Central memory CD4-positive, alpha-beta T cell (primary cell): ENCODE data around the gene LYSMD4.
"Not testable (repeated sequence)": the region's sequence is repeated elsewhere in the genome, so short reads cannot be mapped to it uniquely, and the experiment has no call there.

Experiments used
- DNase-seq: peaks from one replicate; pipeline ENCODE4 v3.0.0; 2022
- total RNA-seq, 3 experiments: gene quantifications; one replicate each; lab custom pipeline; 2026; lab: John Stamatoyannopoulos, UW

The LYSMD4 gene
- total RNA-seq, result 7.1 to 34.3 (median 27.0) reads per million in 3 experiments

DNA sequence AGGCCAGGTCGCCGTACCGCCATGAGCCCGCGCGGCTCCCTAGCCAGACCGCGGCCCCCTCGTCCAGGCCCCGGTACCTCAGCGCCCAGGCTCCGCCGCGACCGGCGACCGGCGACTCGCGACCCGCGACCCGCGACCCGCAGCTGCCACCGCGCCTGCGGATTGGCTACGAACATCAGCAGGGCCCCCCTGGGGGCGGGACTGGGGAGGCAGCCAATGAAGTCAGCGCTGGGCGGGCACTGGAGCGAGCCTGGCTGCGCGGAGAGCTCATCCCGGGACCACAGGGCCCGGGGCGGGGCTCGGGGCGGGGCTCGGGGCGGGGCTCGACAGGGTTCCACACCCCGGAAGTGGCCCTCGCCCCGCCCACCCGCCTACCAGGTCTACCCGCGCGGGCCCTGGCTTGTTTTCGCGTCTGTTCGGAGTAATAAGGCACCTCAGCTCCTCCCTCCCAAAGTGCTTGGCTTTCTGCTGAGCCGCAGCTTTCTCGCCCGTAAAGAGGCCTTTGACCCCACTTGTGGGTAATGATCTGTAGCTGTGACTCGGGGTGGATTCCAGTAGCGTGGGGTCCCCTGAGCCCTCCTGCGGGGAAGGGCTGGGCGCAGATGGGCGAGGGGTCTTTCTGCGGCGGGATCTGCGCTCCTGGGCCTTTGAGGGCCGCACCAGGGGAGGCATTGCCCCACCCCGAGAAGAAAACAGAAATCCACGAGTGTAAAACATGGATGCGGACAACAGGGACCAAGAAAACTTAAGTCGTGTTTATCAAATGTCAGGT lies at the start of gene LYSMD4:
LYSMD4 (minus strand) TSS at position 170 of the 772 bp plus-strand sequence. CDS start 1,438 bp downstream, outside the sequence.
- peak; percentile 95 for DNase-seq

DNA sequence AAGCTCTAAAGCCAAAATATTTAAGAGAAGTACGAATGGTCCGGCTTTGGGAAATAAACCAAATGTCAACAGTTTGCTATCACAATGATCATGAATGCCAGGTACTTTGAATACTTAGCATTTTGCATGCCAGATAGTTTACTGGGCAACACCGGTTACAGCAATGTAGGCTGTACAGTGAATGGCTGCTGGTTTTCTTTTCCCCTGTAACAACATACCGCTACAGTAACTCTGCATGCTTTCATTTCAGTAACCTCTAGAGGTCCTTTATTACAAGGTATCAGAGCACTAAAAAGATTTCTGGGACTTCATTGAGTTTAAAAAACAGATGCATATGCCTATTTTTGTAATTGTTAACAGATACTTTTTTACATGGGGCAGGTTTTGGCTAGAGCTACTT lies 48.8 kb upstream of the LYSMD4 start:
- not testable (repeated sequence) for DNase-seq

DNA sequence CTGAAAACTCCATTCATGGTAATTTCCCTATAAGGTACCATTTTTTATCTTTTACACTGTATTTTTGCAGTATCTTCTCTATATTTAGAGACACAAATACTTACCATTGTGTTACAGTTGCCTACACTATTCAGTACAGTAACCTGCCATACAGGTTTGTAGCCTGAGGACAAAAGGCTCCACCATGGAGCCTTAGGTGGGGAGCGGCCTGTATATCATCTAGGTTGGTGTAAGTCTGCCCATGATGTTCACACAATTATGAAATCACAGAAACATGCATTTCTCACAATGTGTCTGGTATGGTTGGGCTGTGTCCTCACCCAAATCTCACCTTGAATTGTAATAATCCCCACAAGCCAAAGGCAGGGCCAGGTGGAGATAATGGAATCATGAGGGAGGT lies 43.9 kb upstream of the LYSMD4 start:
- no peak for DNase-seq

DNA sequence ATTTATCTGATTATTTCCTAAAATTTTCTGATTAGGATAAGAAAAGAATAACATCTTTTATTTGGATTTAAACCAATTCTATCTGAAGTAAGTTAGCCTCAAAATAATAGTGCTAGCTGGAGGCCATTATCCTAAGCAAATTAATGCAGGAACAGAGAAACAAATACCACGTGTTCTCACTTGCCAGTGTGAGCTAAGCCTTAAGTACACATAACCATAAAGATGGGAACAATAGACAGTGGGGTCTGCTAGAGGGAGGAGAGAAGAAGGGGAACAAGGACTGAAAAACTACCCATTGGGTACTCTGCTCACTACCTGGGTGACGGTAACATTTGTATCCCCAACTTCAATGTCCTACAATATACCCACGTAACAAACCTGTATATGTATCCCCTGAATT lies 31.3 kb upstream of the LYSMD4 start:
- DNase-seq, result no peak

DNA sequence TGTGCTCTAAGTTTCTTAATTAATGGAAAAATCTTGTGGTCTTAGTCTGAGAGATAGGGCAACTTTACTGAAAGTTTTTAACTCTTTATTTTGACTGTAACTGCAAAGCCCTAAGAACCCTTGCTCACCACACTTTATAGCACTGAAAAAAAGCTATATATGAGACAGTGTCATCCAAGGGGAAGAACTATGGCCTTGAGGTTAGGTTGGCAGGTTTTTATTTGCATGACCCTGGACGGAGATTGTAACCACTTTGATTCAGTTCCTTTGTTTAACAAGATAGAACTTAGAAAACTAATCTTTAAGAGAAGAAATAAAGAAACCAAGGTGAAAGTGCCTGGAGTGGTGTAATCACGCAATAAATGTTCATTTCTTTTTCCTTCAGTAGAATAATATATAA lies 30.6 kb upstream of the LYSMD4 start:
- no peak for DNase-seq

DNA sequence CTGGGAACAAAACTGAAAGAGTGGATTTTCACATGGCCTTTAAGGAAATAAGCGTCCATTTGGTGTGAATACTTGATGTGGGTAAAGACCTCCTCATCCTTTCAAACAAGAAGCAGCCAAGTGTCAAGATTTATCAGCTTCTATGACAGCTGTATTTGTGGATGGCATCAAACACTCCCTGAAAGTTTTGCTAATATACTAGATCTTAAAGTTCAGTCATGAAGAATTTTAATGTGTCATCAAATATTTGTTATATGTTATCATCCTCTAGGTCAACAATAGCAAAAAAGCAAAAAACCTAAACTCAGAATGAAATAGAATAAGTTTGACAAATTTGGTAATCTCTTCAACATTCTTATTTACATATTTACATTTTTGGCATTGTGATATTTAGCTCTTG lies 29.1 kb upstream of the LYSMD4 start:
- no peak for DNase-seq

DNA sequence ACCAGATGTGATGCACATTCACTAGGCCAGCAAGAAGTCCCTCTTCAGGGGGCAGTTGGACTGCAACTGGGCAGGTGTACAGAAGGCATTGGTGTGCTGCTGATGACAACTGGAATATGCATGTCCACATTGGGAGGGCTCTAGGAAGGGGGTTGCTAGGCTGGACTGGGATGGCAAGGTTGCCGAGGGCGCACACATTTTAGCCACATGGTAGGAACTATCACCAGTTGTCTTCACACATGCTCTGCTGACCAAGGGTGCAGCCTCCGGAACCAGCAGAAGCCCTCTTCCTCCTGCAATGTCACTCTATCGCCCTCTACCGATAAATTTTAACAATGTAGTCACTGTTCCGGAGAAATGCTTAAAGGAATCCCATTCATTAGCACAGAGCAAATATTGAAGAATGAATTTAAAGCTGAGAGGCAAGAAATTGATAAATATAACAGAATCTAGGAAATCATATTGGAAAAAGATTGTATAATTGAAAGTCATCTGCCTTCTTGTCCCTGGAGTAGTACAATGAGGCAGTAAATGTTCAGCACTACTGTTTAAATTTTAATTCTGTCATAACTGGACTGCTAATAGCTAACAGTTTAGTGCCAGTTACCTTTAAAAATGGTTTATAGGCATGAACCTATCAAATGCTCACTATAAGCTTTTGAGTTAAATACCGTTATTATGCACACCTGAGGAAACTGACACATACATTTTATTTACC lies 22.6 kb upstream of the LYSMD4 start:
- DNase-seq, result peak; percentile 52

DNA sequence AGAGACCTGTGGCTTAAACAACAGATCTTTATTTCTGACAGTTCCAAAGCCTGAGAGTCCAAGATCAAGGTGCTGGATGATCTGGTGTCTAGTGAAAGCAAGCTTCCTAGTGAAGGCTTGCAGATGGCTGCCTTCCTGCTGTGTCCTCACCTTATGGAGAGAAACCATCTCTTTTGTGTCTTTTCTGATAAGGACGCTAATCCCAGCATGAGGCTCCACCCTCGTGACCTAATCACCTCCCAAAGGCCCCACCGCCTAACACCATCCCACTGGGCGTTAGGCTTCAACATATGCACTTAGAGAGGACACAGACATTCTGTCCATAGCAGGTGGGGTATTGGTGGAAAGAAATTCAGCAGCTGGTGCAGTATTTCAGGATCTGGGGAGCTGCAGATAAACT lies 19.8 kb upstream of the LYSMD4 start:
- no peak for DNase-seq

DNA sequence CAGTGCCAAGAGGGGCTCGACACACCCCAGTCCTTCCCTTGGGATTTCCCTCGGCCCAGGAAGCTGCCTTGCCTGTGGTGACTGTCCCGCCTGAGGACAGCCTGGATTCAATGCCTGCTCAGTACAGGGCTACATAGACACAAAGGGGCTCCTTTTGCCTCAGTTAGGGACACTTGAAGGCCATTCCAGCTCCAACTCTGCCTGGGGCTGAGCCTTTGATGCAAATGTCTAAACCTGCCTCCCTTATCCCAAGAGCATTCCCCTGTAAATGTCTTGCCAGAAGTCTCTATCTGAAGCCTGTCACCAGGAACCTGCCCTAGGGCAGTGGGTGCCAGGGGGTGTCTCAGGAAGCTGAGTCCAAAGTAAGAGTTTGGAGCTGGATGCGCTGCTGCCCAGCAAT lies 19.3 kb upstream of the LYSMD4 start:
- DNase-seq, result no peak

DNA sequence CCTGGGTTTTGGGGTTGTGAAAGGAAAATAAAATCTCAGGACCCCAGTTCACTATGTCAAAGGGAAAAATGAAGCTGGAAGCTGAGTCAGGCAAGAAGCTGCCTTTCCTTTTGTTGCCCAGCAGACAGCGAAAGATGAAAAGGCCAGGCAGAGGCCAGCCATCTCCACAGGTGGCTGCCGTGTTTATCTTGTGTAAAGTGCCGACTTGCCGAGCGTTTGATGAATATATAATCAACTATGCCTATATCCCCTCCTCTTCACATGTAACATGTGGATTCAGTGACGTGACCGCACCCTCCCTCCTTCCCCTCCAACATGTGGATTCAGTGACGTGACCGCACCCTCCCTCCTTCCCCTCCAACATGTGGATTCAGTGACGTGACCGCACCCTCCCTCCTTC lies 17.1 kb upstream of the LYSMD4 start:
- not testable (repeated sequence) for DNase-seq

DNA sequence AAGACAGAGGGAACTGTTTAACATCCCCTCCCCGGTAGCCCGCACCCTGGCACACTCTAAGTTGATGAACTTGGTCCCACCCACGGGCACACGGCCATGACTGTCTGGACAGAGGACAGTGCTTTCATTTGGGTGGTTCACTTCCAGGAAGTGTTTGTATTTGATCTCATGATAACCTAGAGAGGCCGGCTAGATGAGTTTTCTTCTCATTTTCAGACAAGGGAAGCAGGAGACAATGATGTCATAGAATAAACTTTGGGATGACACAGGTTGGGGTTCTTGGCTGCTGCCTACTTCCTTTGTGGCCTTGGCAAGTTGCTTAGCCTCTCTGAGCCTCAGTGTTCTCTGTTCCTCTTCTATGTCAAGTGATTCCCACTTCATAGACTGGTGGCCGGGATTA lies 16.1 kb upstream of the LYSMD4 start:
- DNase-seq, result no peak

DNA sequence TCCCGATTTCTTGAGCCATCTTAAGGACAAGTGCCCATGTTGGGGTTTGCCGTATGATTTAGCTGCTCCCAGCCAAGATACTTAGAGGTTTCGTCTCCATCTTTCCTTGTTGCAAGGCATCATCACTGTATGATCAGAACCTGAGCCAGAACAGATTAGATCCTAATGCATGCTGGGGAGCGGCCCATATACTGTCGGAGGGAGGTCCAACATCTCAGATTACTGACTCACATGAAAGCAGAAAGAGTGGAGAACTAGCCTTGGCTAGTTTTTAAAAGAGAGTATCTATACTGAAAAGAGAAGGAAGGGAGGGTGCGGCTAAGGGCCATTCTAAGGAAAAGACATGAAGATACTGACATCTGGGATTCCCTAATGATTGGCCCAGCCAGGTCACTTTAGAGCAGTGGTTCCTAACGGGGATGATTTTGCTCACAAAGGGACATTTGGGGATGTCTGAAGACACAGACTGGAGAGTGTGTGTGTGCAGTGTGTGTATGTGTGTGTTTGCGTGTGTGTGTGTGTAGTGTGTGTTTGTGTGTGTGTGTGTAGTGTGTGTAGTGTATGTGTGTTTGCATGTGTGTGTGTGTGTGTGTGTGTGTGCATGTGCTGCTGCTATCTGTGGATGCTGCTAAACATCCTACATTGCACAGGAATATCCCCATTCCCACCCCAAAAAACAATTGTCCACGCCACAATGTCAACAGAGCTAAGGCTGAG lies 12.3 kb upstream of the LYSMD4 start:
- DNase-seq, result no peak

DNA sequence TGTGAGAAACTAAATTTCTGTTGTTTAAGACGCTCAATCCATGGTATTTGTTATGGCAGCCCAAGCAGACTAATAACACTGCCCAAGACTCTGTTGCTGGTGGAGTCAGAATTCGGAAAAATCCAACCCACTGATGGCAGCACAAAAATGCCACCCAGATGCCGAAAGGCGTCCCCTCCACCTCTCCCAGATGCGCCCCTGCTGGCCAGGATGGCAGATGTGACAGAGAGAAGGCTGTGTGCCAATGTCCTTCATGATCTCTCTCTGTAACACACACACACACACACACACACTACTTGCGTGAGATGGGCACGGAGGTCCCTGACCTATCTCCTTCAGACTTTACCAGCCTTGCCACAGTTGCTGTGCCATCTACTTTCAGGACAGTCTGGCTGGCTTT lies 10.9 kb upstream of the LYSMD4 start:
- DNase-seq, result no peak

DNA sequence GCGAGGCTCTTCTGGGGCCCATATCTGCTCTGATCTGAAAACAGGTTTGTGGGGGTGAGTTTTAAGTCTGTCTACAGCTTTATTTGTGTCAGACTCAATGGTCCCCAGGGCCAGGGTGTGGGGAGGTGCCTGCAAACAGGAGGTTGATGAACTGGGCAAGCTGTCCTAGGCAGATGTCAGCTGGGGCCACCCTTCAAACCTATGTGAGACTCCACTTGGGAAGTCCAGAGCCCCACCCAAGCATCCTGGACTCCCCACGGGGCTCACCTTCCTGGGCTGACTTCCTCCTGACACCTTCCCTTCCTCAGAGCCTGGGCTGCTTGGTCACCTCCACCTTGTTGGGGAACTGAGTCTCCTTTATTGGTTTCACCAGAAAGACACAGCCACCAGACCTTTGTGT lies 8.6 kb upstream of the LYSMD4 start:
- DNase-seq, result no peak

DNA sequence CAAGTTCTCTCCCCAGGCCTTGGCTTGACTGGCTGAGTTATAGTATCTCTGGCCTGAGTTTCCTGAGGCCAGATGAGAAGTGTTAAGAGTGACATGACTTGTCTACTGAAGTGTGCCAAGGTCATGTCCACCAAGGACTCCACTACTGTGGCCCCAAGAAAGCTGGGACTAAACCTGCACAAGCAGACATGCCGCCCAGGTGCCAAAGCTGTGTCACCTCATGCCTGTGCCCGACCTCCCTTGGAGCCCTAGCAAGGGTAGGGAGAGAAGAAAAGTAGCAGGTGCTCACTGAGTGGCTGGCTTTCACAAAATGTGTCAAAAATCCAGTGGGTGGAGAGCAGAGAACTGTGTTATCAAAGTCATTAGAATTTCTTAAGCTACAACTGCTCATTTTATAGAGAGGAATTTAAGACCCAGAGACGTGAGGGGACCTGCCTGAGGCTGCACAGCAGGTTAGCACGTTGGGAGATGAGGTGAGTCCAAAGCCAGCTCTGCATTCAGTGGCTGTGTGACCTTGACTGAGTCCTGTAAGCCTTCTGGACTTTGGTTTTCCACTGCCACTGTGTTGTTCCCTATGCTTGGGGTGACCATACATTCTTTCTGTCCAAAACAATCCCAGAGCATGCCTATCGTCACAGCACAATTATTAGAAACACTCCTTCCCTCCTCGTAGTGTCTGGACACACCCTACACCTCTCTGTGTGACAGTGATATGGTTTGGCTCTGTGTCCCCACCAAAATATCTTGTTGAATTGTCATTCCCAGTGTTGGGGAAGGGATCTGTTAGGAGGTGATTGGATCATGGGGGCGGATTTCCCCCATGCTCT lies 5.0 kb upstream of the LYSMD4 start:
- no peak for DNase-seq

DNA sequence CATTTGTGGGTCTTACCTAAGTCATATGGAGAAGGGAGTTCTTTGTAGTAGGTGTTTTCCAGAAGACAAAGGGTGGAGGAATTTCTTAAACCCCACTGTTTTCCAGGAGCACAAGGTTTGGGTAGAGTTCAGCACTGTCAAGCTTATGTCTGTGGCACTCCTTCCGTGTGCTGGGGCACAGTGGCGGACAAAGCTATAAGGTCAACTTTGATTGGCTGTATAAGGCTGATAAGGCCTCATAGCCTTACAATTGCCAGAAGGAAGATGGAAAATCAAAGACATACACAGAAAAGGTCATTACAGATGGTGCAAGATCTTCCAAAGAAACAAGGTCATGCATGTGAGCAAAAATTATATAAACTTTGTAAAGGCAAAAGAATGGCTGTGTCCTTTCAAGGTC lies 3.5 kb upstream of the LYSMD4 start:
- DNase-seq, result no peak

DNA sequence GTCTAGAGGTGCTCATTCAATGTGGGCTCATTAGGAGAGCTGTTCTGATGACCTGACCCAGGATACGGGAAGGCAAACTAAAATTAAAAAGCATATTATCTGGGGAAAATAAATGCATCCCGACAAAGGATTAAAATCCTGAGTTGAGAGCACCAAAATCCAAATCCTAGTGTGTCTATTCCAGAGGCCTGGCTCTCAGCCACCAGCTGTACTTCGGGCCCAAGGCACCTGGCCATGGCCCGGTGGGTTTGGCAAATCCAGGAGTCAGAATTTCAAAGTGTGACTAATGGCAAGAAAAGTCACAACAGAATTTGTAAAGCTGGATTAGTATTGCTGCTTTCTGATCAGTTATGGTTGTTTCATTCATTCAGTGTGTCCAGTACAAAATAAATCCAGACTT lies 2.6 kb upstream of the LYSMD4 start:
- no peak for DNase-seq

DNA sequence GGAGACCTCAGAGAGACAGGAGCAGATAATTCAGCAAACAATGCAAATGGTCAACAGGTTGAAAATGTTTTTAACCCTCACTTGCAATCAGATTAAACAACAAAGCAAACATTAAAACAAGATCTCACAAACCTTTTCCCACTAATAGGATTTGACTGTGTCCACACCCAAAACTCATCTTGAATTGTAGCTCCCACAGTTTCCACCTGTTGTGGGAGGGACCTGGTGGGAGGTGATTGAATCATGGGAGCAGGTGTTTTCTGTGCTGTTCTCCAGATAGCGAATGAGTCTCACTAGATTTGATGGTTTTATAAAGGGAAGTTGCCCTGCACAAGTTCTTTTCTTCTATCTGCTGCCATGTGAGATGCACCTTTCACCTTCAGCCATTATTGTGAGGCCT lies 1.3 kb upstream of the LYSMD4 start:
- DNase-seq, result no peak

DNA sequence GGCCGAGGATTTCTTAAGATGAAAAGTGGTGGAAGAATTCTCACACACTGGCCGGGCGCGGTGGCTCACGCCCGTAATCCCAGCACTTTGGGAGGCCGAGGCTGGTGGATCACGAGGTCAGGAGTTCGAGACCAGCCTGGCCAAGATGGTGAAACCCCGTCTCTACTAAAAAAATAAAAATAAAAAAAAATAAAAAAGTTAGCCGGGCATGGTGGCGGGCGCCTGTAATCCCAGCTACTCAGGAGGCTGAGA lies 729 bp upstream of the LYSMD4 start:
- DNase-seq, result not testable (repeated sequence)

DNA sequence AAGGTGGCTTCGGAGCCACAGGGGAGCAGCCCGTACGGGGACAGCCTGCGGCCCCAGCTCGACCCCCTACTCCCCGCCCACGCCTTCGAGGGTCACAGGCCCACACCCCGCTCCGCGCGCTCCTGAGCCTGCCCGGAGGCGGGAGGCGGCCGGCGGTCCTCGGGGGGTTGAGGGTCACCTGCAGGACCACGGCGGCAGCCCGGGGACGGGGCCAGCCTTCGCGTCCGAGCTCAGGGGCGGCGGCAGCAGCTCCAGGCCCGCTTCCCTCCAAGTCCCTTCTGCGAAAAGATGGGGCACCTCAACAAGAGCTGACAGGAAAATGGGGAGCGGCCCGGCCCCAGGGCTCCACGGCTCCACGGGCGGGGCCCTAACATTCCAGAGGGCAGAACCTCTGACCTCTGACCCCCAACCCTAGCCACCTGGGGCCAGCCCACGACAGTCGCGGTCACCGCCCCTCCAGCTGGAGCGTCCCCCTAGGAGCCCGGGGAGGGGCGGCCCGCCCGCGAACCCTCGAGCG lies 428 bp downstream of the LYSMD4 start:
- no peak for DNase-seq

DNA sequence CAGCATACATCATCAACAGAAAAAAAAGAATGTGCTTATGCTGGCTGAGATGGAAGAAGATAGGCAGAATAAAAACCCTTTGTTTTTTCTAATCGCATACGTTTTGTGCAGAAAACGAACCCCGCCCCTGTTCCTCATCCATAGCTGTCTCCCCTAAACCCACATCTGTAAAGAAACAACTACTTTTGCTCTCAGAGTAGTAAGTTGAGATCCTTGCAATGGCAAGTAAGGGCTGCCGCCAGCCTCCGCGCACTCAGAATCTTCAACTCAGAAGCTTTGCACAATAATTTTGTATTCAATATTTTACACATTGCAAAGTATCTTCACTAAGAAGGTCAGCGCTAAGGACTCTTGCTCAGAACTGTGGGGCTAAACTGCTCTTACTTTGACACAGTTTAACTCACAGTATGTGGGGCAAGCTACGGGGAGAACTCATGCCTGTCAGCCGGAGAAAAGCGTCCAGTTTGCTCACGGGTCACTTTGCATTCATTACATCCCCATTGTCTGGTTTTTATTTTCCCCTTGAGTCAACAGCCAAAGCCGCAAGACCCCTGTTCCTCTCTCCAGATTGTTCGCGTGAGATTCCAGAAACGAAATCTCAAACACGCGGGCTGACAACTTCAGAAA lies 1.0 kb downstream of the LYSMD4 start:
- DNase-seq, result no peak
